Thyroid gland (tissue), 4 donors: Measurements from ENCODE around the gene BCAS2. TPM values are rescaled to one million over a fixed set of nuclear protein-coding genes. Genes with fewer than 3 reads are reported as not detected.

ENCODE experiments used
- DNase-seq, 2 donors: peaks; one replicate each; pipeline ENCODE4 v3.0.0-alpha.2; 2019
- H3K27ac ChIP-seq, 3 donors: fragments of 200-600 bp; sonication (generic); 1 replicate in 2 of 3; 2 replicates in 1 of 3; pipeline ENCODE4 v1.5.1; 2016 to 2019; ENCODE audit warnings: mild to moderate bottlenecking in 1 of 3, moderate library complexity in 1 of 3
- H3K27me3 ChIP-seq: fragments of 200-600 bp; sonication (generic); one replicate; pipeline ENCODE4 v1.5.1; 2019
- H3K36me3 ChIP-seq, 2 donors: fragments of 200-600 bp; sonication (generic); one replicate each; pipeline ENCODE4 v1.5.1; 2016 to 2019
- H3K4me1 ChIP-seq, 2 donors: fragments of 200-600 bp; sonication (generic); one replicate each; pipeline ENCODE4 v1.5.1; 2017 to 2019
- H3K4me3 ChIP-seq, 3 donors: fragments of 200-600 bp; sonication (generic); replicated peaks in 1 of 3; 1 replicate in 2 of 3; 2 replicates in 1 of 3; pipeline ENCODE4 v1.5.1; 2016; ENCODE audit warnings: mild to moderate bottlenecking in 1 of 3
- H3K9me3 ChIP-seq: fragments of 200-600 bp; sonication (generic); one replicate; pipeline ENCODE4 v1.5.1; 2017
- POLR2A ChIP-seq, 2 donors: fragments of 450-650 bp; IDR thresholded peaks; one replicate each; pipeline ENCODE4 v1.6.1; 2017; ENCODE audit warnings: antibody characterized with exemption in 2 of 2, mild to moderate bottlenecking in 2 of 2, moderate library complexity in 1 of 2
- WGBS, 2 donors: methylation state at CpG; one replicate each; pipeline ENCODE4 v1.1.5; 2017; 5-methylcytosine and 5-hydroxymethylcytosine counted together
- intact Hi-C: fragments of 100-400 bp; cut with DNase I; formaldehyde crosslinking; loops from one replicate; pipeline ENCODE4 v1.15.1; 2023
- total RNA-seq, 4 donors: library from RNA; depleted of rRNA; stranded (reverse); fragments of >200 nt; gene quantifications; one replicate each; pipeline ENCODE4 v1.2.3, GENCODE V29; 2016
- TF ChIP-seq, protein P1 (sequence below), 6 experiments: fragments of 200-600 bp in 3 of 6; fragments of 450-650 bp in 3 of 6; sonication (generic) in 3 of 6; IDR thresholded peaks; one replicate each; pipeline ENCODE4 v1.5.1; 2016 to 2019; ENCODE audit warnings: antibody characterized with exemption in 6 of 6, mild to moderate bottlenecking in 2 of 6, inconsistent platforms in 1 of 6, moderate library complexity in 1 of 6

The BCAS2 gene
- total RNA-seq, 4 donors from 2014 or later, result 30.8 to 52.5 (median 46.9) TPM

DNA sequence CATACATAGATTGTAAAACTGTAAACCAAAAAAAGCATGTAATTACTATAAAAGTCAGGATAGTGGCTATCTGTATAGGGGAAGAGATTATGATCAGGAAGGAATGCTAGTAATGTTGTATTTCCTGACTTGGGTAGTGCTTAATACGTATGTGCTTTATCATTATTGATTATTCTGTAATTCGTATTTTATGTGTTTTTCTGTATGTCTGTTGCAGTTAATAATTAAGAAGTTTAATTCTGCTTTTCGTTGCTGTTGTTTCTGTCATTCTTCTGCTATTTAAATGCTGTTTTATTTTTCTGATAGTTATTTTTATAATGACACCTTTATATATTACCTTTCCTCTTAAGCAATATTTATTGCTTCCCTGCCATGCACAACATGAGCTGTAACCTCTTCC lies 41.1 kb downstream of the BCAS2 start:
- no peaks in the 10 kb centered on the region for H3K4me1 ChIP-seq
- TF ChIP-seq, protein P1, sequence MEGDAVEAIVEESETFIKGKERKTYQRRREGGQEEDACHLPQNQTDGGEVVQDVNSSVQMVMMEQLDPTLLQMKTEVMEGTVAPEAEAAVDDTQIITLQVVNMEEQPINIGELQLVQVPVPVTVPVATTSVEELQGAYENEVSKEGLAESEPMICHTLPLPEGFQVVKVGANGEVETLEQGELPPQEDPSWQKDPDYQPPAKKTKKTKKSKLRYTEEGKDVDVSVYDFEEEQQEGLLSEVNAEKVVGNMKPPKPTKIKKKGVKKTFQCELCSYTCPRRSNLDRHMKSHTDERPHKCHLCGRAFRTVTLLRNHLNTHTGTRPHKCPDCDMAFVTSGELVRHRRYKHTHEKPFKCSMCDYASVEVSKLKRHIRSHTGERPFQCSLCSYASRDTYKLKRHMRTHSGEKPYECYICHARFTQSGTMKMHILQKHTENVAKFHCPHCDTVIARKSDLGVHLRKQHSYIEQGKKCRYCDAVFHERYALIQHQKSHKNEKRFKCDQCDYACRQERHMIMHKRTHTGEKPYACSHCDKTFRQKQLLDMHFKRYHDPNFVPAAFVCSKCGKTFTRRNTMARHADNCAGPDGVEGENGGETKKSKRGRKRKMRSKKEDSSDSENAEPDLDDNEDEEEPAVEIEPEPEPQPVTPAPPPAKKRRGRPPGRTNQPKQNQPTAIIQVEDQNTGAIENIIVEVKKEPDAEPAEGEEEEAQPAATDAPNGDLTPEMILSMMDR (IDR thresholded peaks at IDR 0.05), result no peak
- TF ChIP-seq POLR2A (IDR thresholded peaks at IDR 0.05), result no peak
- DNase-seq, result no peak
- H3K9me3 ChIP-seq, result no peaks in the 10 kb centered on the region
- WGBS, 2 donors, result 68 to 69% methylated on average over 3 of the region's 3 CpGs
- H3K27ac ChIP-seq, result no peak overlapping the region
- no peak overlapping the region for H3K4me3 ChIP-seq
- H3K27me3 ChIP-seq, result no peaks in the 10 kb centered on the region
- intact Hi-C loops, result no loop called here
- H3K36me3 ChIP-seq, result no peaks in the 10 kb centered on the region

- intact Hi-C loops, result no loop called here
- Histone ChIP-seq H3K36me3 (no peaks in the 10 kb centered on the region), H3K9me3 (no peaks in the 10 kb centered on the region), H3K27me3 (no peaks in the 10 kb centered on the region), H3K27ac (no peak overlapping the region), H3K4me3 (no peak overlapping the region), H3K4me1 (no peaks in the 10 kb centered on the region)
- TF ChIP-seq, protein P1 (IDR thresholded peaks at IDR 0.05), result no peak
- TF ChIP-seq POLR2A (IDR thresholded peaks at IDR 0.05), result no peak
- no peak for DNase-seq
- 86 to 93% methylated on average over 7 of the region's 7 CpGs for WGBS, 2 donors
Measured at GRCh38 chr1:114536043-114536442, 45.4 kb downstream of the BCAS2 start.

DNA sequence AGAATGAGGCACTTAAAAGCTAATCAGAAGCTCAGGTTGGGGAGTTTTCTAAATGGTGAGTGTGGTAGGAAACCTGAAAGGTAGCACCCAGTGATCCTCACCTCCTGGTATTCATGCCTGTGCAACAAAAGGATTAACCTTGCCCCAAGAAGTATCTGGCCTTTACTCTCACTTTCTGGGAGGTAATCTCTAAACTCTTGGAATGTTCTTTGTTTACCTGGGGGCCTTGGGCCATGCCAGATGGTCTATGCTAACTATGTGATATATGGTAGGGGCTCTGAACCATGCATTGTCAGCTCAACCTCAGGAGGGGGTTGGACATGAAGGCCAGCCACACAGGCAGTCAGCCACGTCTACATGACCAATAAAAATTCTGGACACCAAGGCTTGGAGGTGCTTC lies 46.0 kb downstream of the BCAS2 start:
- Histone ChIP-seq H3K4me1 (no peaks in the 10 kb centered on the region), H3K9me3 (no peaks in the 10 kb centered on the region), H3K4me3 (no peak overlapping the region), H3K27ac (no peak overlapping the region), H3K27me3 (no peaks in the 10 kb centered on the region), H3K36me3 (no peaks in the 10 kb centered on the region)
- TF ChIP-seq POLR2A (IDR thresholded peaks at IDR 0.05), result no peak
- TF ChIP-seq, protein P1 (IDR thresholded peaks at IDR 0.05), result no peak
- DNase-seq, result no peak
- 67% methylated on average over 1 of the region's 1 CpG; no CpG with 5 or more reads in 1 of the 2 donors for whole genome bisulfite sequencing, 2 donors
- intact Hi-C loops, result no loop called here

DNA sequence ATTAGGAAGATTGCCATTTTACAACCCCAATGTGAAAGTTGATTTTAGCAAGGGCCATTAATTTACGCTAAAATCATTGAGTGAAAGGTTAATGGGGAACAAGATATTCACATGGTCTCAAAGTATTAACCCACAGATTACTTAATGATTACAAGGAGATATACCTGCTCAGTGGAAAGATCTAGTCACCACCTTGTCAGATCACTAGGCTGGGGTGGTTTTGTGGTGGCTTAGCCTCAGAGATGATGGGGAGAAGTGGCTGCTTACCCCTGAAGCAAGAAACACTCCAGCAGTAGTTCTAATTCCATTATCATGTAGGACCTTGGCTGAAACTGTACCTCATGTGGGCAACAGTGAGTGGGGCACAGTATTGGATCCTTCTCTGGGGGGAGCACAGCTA lies 50.3 kb downstream of the BCAS2 start:
- Histone ChIP-seq H3K4me1 (no peaks in the 10 kb centered on the region), H3K4me3 (no peak overlapping the region), H3K27me3 (no peaks in the 10 kb centered on the region), H3K9me3 (no peaks in the 10 kb centered on the region), H3K27ac (no peak overlapping the region), H3K36me3 (no peaks in the 10 kb centered on the region)
- TF ChIP-seq, protein P1 (IDR thresholded peaks at IDR 0.05), result no peak
- TF ChIP-seq POLR2A (IDR thresholded peaks at IDR 0.05), result no peak
- intact Hi-C loops, result no loop called here
- WGBS, 2 donors, result 43 to 53% methylated on average over 1 of the region's 1 CpG
- no peak for DNase-seq

- DNase-seq, result no peak
- TF ChIP-seq, protein P1 (IDR thresholded peaks at IDR 0.05), result no peak
- TF ChIP-seq POLR2A (IDR thresholded peaks at IDR 0.05), result no peak
- Histone ChIP-seq H3K27ac (no peak overlapping the region), H3K9me3 (no peaks in the 10 kb centered on the region), H3K27me3 (no peaks in the 10 kb centered on the region), H3K4me1 (no peaks in the 10 kb centered on the region), H3K36me3 (no peaks in the 10 kb centered on the region), H3K4me3 (no peak overlapping the region)
- WGBS, 2 donors, result 94 to 97% methylated on average over 2 of the region's 2 CpGs
- intact Hi-C loops, result no loop called here
Measured at GRCh38 chr1:114530224-114530623, 51.2 kb downstream of the BCAS2 start.
